ENCODE results near the gene SGCA. TPM values are rescaled to one million over a fixed set of nuclear protein-coding genes. Genes with fewer than 3 reads are reported as not detected.

SGCA gene
- total and polyA plus RNA-seq, 2 of the 13 experiments (the other 11 are each of a cell fraction or from before 2014, with no cell fraction given), result not detected

DNA sequence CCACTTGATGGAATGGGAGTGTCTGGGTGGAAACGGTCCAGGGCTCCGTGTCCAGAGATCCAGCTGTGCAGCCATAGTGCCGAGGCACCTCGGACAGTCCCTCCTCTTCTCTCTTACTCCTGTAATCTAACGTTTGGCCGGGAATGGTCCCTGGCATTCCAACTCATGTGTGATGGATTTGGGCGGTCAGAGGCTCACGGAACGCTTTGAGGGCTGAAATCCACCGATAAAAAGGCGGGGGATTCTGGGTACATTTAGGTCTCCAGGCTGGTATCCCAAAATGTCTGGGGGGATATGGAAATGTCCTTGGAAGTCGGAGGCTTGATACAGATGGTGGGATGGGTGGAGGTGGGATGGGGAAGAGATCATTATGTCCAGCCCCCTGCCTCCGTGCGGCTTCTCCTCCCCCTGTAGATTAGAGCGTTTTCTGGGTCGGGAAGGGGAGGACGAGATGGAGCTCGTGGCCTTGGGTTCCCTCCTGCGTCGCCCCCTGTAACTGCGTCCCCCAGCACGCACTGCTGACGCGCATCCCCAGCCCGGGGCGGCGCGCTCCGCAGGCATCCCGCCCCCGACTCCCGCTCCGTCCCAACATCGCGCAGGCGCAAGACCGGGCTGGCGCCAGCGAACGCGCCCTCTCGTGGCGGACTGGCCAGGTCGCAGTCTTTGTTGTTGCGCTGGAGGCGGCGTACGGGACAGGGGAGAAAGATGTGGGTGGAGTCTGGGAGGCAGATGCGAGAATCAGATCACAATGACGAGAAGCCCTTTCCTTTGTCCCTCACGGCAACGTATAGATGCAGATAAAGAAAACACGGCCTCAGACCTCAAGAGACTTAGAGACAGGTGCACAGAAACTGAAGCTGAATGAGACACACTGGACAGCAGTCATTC, 4.5 kb upstream of the SGCA start (continued):
- TF ChIP-seq MZF1 (CRISPR knock-in tag; IDR thresholded peaks at IDR 0.05; ENCODE audit: borderline replicate concordance), result no peak
- TF ChIP-seq, protein P1, sequence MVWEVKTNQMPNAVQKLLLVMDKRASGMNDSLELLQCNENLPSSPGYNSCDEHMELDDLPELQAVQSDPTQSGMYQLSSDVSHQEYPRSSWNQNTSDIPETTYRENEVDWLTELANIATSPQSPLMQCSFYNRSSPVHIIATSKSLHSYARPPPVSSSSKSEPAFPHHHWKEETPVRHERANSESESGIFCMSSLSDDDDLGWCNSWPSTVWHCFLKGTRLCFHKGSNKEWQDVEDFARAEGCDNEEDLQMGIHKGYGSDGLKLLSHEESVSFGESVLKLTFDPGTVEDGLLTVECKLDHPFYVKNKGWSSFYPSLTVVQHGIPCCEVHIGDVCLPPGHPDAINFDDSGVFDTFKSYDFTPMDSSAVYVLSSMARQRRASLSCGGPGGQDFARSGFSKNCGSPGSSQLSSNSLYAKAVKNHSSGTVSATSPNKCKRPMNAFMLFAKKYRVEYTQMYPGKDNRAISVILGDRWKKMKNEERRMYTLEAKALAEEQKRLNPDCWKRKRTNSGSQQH (CRISPR knock-in tag; IDR thresholded peaks at IDR 0.05; ENCODE audit: low read depth), result peak; percentile 74; the same call in 1 of the 2 replicates
- TF ChIP-seq, protein P2, sequence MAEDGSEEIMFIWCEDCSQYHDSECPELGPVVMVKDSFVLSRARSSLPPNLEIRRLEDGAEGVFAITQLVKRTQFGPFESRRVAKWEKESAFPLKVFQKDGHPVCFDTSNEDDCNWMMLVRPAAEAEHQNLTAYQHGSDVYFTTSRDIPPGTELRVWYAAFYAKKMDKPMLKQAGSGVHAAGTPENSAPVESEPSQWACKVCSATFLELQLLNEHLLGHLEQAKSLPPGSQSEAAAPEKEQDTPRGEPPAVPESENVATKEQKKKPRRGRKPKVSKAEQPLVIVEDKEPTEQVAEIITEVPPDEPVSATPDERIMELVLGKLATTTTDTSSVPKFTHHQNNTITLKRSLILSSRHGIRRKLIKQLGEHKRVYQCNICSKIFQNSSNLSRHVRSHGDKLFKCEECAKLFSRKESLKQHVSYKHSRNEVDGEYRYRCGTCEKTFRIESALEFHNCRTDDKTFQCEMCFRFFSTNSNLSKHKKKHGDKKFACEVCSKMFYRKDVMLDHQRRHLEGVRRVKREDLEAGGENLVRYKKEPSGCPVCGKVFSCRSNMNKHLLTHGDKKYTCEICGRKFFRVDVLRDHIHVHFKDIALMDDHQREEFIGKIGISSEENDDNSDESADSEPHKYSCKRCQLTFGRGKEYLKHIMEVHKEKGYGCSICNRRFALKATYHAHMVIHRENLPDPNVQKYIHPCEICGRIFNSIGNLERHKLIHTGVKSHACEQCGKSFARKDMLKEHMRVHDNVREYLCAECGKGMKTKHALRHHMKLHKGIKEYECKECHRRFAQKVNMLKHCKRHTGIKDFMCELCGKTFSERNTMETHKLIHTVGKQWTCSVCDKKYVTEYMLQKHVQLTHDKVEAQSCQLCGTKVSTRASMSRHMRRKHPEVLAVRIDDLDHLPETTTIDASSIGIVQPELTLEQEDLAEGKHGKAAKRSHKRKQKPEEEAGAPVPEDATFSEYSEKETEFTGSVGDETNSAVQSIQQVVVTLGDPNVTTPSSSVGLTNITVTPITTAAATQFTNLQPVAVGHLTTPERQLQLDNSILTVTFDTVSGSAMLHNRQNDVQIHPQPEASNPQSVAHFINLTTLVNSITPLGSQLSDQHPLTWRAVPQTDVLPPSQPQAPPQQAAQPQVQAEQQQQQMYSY (CRISPR knock-in tag; IDR thresholded peaks at IDR 0.05), result no peak
- TF ChIP-seq SIX4 (CRISPR knock-in tag; IDR thresholded peaks at IDR 0.05), result peak; percentile 26; the same call in 1 of the 2 replicates
- TF ChIP-seq, protein P3, sequence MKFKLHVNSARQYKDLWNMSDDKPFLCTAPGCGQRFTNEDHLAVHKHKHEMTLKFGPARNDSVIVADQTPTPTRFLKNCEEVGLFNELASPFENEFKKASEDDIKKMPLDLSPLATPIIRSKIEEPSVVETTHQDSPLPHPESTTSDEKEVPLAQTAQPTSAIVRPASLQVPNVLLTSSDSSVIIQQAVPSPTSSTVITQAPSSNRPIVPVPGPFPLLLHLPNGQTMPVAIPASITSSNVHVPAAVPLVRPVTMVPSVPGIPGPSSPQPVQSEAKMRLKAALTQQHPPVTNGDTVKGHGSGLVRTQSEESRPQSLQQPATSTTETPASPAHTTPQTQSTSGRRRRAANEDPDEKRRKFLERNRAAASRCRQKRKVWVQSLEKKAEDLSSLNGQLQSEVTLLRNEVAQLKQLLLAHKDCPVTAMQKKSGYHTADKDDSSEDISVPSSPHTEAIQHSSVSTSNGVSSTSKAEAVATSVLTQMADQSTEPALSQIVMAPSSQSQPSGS (CRISPR knock-in tag; IDR thresholded peaks at IDR 0.05), result peak; percentile 65; the same call in 1 of the 2 replicates
- TF ChIP-seq, protein P4, sequence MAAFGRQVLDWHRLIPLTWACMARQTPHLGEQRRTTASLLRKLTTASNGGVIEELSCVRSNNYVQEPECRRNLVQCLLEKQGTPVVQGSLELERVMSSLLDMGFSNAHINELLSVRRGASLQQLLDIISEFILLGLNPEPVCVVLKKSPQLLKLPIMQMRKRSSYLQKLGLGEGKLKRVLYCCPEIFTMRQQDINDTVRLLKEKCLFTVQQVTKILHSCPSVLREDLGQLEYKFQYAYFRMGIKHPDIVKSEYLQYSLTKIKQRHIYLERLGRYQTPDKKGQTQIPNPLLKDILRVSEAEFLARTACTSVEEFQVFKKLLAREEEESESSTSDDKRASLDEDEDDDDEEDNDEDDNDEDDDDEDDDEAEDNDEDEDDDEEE (CRISPR knock-in tag; IDR thresholded peaks at IDR 0.05), result peak; percentile 92
- peak; percentile 31 for TF ChIP-seq PTBP1 (IDR thresholded peaks at IDR 0.05; ENCODE audit: low read depth, low read length, poor library complexity, severe bottlenecking)
- TF ChIP-seq ZBTB7B (CRISPR knock-in tag; IDR thresholded peaks at IDR 0.05), result peak; percentile 63; the same call in 1 of the 2 replicates
- peak; percentile 74 for TF ChIP-seq ZNF331 (CRISPR knock-in tag; IDR thresholded peaks at IDR 0.05)
- peak; percentile 51; the same call in 1 of the 2 replicates for TF ChIP-seq THAP11 (CRISPR knock-in tag; IDR thresholded peaks at IDR 0.05)
- TF ChIP-seq FOSL2 (CRISPR knock-in tag; IDR thresholded peaks at IDR 0.05), result peak; percentile 54
- 0 out of 2 replicates have a peak, but pooled peaks have one; percentile 30 for TF ChIP-seq AHR (CRISPR knock-in tag; IDR thresholded peaks at IDR 0.05)
- TF ChIP-seq ZNF772 (CRISPR knock-in tag; IDR thresholded peaks at IDR 0.05), result no peak
- peak; percentile 51; the same call in 1 of the 2 replicates for TF ChIP-seq HDAC2 (CRISPR knock-in tag; IDR thresholded peaks at IDR 0.05)
- TF ChIP-seq, protein P5, sequence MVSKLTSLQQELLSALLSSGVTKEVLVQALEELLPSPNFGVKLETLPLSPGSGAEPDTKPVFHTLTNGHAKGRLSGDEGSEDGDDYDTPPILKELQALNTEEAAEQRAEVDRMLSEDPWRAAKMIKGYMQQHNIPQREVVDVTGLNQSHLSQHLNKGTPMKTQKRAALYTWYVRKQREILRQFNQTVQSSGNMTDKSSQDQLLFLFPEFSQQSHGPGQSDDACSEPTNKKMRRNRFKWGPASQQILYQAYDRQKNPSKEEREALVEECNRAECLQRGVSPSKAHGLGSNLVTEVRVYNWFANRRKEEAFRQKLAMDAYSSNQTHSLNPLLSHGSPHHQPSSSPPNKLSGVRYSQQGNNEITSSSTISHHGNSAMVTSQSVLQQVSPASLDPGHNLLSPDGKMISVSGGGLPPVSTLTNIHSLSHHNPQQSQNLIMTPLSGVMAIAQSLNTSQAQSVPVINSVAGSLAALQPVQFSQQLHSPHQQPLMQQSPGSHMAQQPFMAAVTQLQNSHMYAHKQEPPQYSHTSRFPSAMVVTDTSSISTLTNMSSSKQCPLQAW (CRISPR knock-in tag; IDR thresholded peaks at IDR 0.05), result peak; percentile 93
- peak; percentile 98 for TF ChIP-seq XRCC5 (optimal IDR thresholded peaks at IDR 0.05; ENCODE audit: low read length)
- TF ChIP-seq FOXC1 (CRISPR knock-in tag; IDR thresholded peaks at IDR 0.05; ENCODE audit: borderline replicate concordance), result peak; percentile 92
- no peak for TF ChIP-seq NFIB (CRISPR knock-in tag; IDR thresholded peaks at IDR 0.05; ENCODE audit: borderline replicate concordance)
